Right lobe of liver (tissue), 4 donors: ENCODE results near the gene PLCB1.

Source experiments
- POLR2A ChIP-seq: fragments of 450-650 bp; IDR thresholded peaks from one replicate; pipeline ENCODE4 v1.6.1; 2017; ENCODE audit warnings: antibody characterized with exemption, mild to moderate bottlenecking
- TF ChIP-seq, protein P1 (sequence below), 4 donors: fragments of 200-600 bp in 3 of 4; fragments of 450-650 bp in 1 of 4; IDR thresholded peaks; one replicate each; pipeline versions ENCODE4 v1.5.1 to v1.8.0; 2016 to 2022; ENCODE audit warnings: antibody characterized with exemption in 4 of 4, mild to moderate bottlenecking in 2 of 4
- donor health status: DM: no; HTN: no; CAD: no.
- donor health status: DM: no; HTN: no; CAD: no.
- donor health status: DM: no; HTN: yes; CAD: no.

DNA sequence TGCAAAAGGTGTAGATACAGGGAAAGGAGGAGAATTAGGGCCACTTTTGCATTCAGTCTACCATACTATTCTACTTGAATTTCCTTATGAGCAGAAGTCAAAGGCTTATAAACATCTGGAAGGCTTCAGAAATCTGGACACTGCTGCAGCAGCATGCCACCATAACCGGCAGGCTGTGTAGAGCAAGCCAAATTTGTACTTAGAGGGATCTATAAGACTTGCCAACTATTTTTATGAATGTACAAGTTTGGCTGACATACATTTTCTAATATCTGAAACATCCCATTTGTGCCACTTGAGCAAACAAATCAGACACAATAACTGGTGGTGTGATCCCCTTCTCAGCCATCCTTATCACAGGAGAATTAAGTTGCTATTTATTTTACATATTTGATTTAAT, 14.0 kb upstream of the PLCB1 start:
- no peak for TF ChIP-seq POLR2A
- TF ChIP-seq, protein P1, sequence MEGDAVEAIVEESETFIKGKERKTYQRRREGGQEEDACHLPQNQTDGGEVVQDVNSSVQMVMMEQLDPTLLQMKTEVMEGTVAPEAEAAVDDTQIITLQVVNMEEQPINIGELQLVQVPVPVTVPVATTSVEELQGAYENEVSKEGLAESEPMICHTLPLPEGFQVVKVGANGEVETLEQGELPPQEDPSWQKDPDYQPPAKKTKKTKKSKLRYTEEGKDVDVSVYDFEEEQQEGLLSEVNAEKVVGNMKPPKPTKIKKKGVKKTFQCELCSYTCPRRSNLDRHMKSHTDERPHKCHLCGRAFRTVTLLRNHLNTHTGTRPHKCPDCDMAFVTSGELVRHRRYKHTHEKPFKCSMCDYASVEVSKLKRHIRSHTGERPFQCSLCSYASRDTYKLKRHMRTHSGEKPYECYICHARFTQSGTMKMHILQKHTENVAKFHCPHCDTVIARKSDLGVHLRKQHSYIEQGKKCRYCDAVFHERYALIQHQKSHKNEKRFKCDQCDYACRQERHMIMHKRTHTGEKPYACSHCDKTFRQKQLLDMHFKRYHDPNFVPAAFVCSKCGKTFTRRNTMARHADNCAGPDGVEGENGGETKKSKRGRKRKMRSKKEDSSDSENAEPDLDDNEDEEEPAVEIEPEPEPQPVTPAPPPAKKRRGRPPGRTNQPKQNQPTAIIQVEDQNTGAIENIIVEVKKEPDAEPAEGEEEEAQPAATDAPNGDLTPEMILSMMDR (IDR thresholded peaks at IDR 0.05), result no peak
